ENCODE data around the gene MEGF11. TPM values are rescaled to one million over a fixed set of nuclear protein-coding genes. Genes with fewer than 3 reads are reported as not detected.

MEGF11 gene
- total RNA-seq, 1 experiment from 2014 or later, result 2.3 TPM

DNA sequence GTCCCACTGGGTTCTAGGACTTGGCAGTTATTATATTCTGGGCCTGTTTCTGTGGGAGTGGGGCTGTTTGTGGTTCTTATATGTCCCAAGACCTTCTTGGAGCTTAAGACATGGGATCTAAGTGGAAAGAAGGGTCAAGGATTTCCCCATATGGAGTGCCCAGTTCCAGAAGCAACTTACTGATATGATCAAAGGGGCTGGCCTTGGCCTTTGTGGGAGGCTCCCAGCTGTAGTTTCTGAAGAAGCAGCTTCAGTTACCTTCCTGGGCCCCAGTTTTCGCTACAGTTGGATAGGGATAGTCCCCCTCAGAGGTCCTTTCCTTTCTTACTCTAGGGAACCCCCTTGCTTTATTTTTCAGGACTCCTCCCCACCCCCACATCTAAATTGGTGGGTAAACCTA is 328.2 kb downstream of the MEGF11 start (continued):
- no peak for TF ChIP-seq ZFX (IDR thresholded peaks at IDR 0.05)
- no peak for TF ChIP-seq CEBPB (IDR thresholded peaks at IDR 0.05; ENCODE audit: low read depth)
- TF ChIP-seq, protein P1, sequence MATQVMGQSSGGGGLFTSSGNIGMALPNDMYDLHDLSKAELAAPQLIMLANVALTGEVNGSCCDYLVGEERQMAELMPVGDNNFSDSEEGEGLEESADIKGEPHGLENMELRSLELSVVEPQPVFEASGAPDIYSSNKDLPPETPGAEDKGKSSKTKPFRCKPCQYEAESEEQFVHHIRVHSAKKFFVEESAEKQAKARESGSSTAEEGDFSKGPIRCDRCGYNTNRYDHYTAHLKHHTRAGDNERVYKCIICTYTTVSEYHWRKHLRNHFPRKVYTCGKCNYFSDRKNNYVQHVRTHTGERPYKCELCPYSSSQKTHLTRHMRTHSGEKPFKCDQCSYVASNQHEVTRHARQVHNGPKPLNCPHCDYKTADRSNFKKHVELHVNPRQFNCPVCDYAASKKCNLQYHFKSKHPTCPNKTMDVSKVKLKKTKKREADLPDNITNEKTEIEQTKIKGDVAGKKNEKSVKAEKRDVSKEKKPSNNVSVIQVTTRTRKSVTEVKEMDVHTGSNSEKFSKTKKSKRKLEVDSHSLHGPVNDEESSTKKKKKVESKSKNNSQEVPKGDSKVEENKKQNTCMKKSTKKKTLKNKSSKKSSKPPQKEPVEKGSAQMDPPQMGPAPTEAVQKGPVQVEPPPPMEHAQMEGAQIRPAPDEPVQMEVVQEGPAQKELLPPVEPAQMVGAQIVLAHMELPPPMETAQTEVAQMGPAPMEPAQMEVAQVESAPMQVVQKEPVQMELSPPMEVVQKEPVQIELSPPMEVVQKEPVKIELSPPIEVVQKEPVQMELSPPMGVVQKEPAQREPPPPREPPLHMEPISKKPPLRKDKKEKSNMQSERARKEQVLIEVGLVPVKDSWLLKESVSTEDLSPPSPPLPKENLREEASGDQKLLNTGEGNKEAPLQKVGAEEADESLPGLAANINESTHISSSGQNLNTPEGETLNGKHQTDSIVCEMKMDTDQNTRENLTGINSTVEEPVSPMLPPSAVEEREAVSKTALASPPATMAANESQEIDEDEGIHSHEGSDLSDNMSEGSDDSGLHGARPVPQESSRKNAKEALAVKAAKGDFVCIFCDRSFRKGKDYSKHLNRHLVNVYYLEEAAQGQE (IDR thresholded peaks at IDR 0.05; ENCODE audit: low read depth), result no peak

DNA sequence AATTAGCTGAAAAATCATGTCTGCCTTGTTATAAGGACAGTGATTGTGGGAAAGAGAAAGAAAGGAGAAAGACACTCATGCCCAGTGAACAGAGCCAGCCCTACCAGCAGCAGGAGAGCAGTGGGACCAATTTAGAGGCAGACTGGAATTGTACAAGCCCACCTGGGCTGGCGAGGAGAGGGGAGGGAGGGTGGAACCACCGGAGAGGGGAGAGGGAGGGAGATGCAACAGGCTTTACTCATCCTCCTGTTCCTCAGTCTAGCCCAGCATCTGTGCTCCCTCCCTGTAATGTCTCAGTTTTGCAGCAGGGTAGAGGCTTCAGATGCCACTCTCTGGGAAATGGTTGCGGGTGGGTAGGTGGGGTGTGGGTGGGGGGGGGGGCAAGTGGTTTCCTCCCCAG is 329.5 kb downstream of the MEGF11 start:
- intact Hi-C loops (cut with micrococcal nuclease), result no loop called here
- Histone ChIP-seq H2AFZ (ENCODE audit: low read depth, low read length, poor library complexity, severe bottlenecking) (no peak overlapping the region), H3K27ac (ENCODE audit: low read depth, low read length) (no peak overlapping the region), H3K36me3 (ENCODE audit: control insufficient read depth in 1 of 2, insufficient read depth in 2 of 2, low read length in 2 of 2) (no peaks in the 10 kb centered on the region), H3K9me2 (ENCODE audit: insufficient read depth) (no peaks in the 10 kb centered on the region), H3K9me3 (ENCODE audit: control insufficient read depth in 1 of 2, insufficient read depth in 1 of 2, low read depth in 1 of 2, low read length in 2 of 2) (no peaks in the 10 kb centered on the region), H3K4me2 (ENCODE audit: low read length) (no peak overlapping the region), H3K4me3 (replicated peaks in 1 of 2; ENCODE audit: low read depth in 1 of 2, low read length in 2 of 2) (no peak overlapping the region), H3K27me3 (ENCODE audit: insufficient read depth, low read length) (no peaks in the 10 kb centered on the region), H3K79me2 (ENCODE audit: insufficient read depth, low read length) (no peaks in the 10 kb centered on the region), H4K20me1 (ENCODE audit: insufficient read depth) (no peaks in the 10 kb centered on the region), H3K9ac (ENCODE audit: low read length) (no peak overlapping the region), H3K4me1 (ENCODE audit: control insufficient read depth in 1 of 2, insufficient read depth in 2 of 2, low read length in 2 of 2) (no peaks in the 10 kb centered on the region)
- DNase-seq (ENCODE audit: low read depth, low spot score) (no peak), ATAC-seq (no peak)
- TF ChIP-seq POLR2AphosphoS5 (IDR thresholded peaks at IDR 0.05; ENCODE audit: low read depth, low read length), result no peak
- TF ChIP-seq ELF1 (IDR thresholded peaks at IDR 0.05; ENCODE audit: borderline replicate concordance, low read depth), result no peak
- TF ChIP-seq SP1 (IDR thresholded peaks at IDR 0.05; ENCODE audit: low read depth), result no peak
- no peak for TF ChIP-seq ZFX (IDR thresholded peaks at IDR 0.05)
- no peak for TF ChIP-seq RAD21 (IDR thresholded peaks at IDR 0.05; ENCODE audit: low read depth)
- TF ChIP-seq POLR2A (IDR thresholded peaks at IDR 0.05; ENCODE audit: borderline replicate concordance, extremely low read depth, insufficient read depth, insufficient read length), result no peak
- TF ChIP-seq, protein P2, sequence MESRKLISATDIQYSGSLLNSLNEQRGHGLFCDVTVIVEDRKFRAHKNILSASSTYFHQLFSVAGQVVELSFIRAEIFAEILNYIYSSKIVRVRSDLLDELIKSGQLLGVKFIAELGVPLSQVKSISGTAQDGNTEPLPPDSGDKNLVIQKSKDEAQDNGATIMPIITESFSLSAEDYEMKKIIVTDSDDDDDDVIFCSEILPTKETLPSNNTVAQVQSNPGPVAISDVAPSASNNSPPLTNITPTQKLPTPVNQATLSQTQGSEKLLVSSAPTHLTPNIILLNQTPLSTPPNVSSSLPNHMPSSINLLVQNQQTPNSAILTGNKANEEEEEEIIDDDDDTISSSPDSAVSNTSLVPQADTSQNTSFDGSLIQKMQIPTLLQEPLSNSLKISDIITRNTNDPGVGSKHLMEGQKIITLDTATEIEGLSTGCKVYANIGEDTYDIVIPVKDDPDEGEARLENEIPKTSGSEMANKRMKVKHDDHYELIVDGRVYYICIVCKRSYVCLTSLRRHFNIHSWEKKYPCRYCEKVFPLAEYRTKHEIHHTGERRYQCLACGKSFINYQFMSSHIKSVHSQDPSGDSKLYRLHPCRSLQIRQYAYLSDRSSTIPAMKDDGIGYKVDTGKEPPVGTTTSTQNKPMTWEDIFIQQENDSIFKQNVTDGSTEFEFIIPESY (IDR thresholded peaks at IDR 0.05; ENCODE audit: extremely low read depth, insufficient replicate concordance, low read length), result no peak
- TF ChIP-seq, protein P3, sequence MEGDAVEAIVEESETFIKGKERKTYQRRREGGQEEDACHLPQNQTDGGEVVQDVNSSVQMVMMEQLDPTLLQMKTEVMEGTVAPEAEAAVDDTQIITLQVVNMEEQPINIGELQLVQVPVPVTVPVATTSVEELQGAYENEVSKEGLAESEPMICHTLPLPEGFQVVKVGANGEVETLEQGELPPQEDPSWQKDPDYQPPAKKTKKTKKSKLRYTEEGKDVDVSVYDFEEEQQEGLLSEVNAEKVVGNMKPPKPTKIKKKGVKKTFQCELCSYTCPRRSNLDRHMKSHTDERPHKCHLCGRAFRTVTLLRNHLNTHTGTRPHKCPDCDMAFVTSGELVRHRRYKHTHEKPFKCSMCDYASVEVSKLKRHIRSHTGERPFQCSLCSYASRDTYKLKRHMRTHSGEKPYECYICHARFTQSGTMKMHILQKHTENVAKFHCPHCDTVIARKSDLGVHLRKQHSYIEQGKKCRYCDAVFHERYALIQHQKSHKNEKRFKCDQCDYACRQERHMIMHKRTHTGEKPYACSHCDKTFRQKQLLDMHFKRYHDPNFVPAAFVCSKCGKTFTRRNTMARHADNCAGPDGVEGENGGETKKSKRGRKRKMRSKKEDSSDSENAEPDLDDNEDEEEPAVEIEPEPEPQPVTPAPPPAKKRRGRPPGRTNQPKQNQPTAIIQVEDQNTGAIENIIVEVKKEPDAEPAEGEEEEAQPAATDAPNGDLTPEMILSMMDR (IDR thresholded peaks at IDR 0.05 in 2 of 3, conservative IDR thresholded peaks at IDR 0.05 in 1 of 3; ENCODE audit: borderline replicate concordance in 1 of 3, insufficient read depth in 1 of 3, low read depth in 2 of 3, low read length in 2 of 3), result no peak
- TF ChIP-seq, protein P4, sequence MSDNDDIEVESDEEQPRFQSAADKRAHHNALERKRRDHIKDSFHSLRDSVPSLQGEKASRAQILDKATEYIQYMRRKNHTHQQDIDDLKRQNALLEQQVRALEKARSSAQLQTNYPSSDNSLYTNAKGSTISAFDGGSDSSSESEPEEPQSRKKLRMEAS (IDR thresholded peaks at IDR 0.05), result no peak
- TF ChIP-seq, protein P5, sequence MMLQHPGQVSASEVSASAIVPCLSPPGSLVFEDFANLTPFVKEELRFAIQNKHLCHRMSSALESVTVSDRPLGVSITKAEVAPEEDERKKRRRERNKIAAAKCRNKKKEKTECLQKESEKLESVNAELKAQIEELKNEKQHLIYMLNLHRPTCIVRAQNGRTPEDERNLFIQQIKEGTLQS (IDR thresholded peaks at IDR 0.05), result no peak
- CTCF ChIA-PET, result no interaction called here
- POLR2A ChIA-PET, result interaction anchor here (0.5 kb wide), 1 partner anchor 334 kb away, joined by 3 read pairs; no protein-coding TSS in a partner anchor
- RAD21 ChIA-PET (ENCODE audit: low non-redundant PET in 1 of 2, low total read pairs in 2 of 2, uncharacterized antibody in 2 of 2, unreplicated experiment in 2 of 2), result no interaction called here
- BruUV-seq (replicated peaks), result no TSS peak
